Ovary (tissue), 9 donors: ENCODE data around the gene PLG. TPM values are rescaled to one million over a fixed set of nuclear protein-coding genes. Genes with fewer than 3 reads are reported as not detected.
"Not testable (repeated sequence)": the region's sequence is repeated elsewhere in the genome, so short reads cannot be mapped to it uniquely, and the experiment has no call there.

Experiments
- DNase-seq, 5 donors: peaks; one replicate each; pipeline ENCODE4 v3.0.0-alpha.2; 2019 to 2020
- H3K27ac ChIP-seq, 2 donors: fragments of 200-600 bp; one replicate each; pipeline versions ENCODE4 v1.5.1 to v1.8.0; 2019 to 2022
- H3K27me3 ChIP-seq: fragments of 200-600 bp; one replicate; pipeline ENCODE4 v1.8.0; 2022
- H3K36me3 ChIP-seq: fragments of 200-600 bp; sonication (generic); one replicate; pipeline ENCODE4 v1.5.1; 2019
- H3K4me1 ChIP-seq: one replicate; pipeline ENCODE4 v1.8.1; 2013; ENCODE audit warnings: mild to moderate bottlenecking, moderate library complexity; ENCODE audit not compliant: insufficient read depth
- H3K4me3 ChIP-seq: fragments of 200-600 bp; sonication (generic); one replicate; pipeline ENCODE4 v1.5.1; 2017
- H3K9me3 ChIP-seq, 2 donors: fragments of 200-600 bp in 1 of 2; sonication (generic) in 1 of 2; one replicate each; pipeline versions ENCODE4 v1.5.1 to v1.8.1; 2013 to 2019; ENCODE audit warnings: mild to moderate bottlenecking in 1 of 2, moderate library complexity in 1 of 2
- EP300 ChIP-seq: sonication (generic); formaldehyde crosslinking; IDR thresholded peaks from one replicate; pipeline ENCODE4 v1.6.1; 2017; ENCODE audit warnings: antibody characterized with exemption
- POLR2A ChIP-seq: fragments of 450-650 bp; IDR thresholded peaks from one replicate; pipeline ENCODE4 v1.6.1; 2017; ENCODE audit warnings: antibody characterized with exemption, mild to moderate bottlenecking, moderate library complexity
- WGBS, 3 donors: extraction: QIAGEN DNeasy Blood & Tissue Kit in 1 of 3; methylation state at CpG; one replicate each; pipeline versions ENCODE4 v1.1.5 to v1.1.7; 2013 to 2017; 5-methylcytosine and 5-hydroxymethylcytosine counted together
- intact Hi-C, 4 donors: fragments of 100-400 bp; cut with DNase I; formaldehyde crosslinking; loops; one replicate each; pipeline versions ENCODE4 v1.11.0 to v1.15.1; 2022 to 2023
- polyA plus RNA-seq, 2 donors: library from polyadenylated mRNA; stranded (reverse); fragments of 200-250 nt in 1 of 2; fragments of 350-450 nt in 1 of 2; fragmentation: Illumina TruSeq in 1 of 2; extraction: RNeasy Lipid Tissue Mini Kit (QIAGEN cat#74804) in 1 of 2; gene quantifications; one replicate each; pipeline ENCODE4 v1.2.3, GENCODE V29; 2013 to 2014
- total RNA-seq, 7 donors: library from RNA; depleted of rRNA in 2 of 7; stranded (reverse); fragments of >200 nt in 2 of 7; fragmentation: NEBNext Ultra II Directional in 3 of 7; extraction: Animal tissue kit (Norgen Biotek cat#: 25700) in 3 of 7; gene quantifications; one replicate each; pipeline versions ENCODE4 v1.1.0 to v1.2.4, GENCODE V29; 2016 to 2023
- TF ChIP-seq, protein P1 (sequence below), 3 donors: fragments of 450-650 bp in 2 of 3; fragments of 200-600 bp in 1 of 3; IDR thresholded peaks; one replicate each; pipeline versions ENCODE4 v1.5.1 to v1.8.0; 2016 to 2022; ENCODE audit warnings: antibody characterized with exemption in 3 of 3, mild to moderate bottlenecking in 1 of 3
- donor health status: DM: no; HTN: no; CAD: no; lungs with moderate emphysema.
- donor health status: DM: no; HTN: no; CAD: no.
- donor health status: Bipolar disorder and iron deficiency.
- donor health status: DM: yes; HTN: yes; CAD: no.
- donor health status: DM: no; HTN: no; CAD: no.
- donor health status: DM: yes; HTN: yes; CAD: no.

The PLG gene
- total and polyA plus RNA-seq, 9 donors: 0.11 to 1.4 (median 0.38) TPM; not detected in 4

DNA sequence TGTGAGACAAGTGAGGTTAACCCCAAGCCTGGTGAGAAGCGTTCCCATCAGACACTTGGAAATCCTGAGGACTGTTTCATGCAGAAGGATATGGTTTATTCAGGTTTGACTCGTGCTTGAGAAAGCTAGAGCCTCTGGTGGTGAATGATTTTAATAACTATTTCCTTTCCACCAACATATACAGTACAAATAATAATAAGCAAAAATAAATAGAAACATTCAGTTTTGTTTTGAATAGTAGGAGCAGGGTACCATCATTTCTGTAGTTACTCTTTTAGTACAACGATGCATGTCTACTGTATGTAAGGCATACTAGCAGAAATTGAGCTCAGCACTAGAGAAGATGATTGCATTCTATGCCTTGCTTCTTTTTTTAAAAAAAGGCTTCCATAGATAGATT is 33.5 kb downstream of the PLG start:
- Histone ChIP-seq H3K27me3 (no peaks in the 10 kb centered on the region), H3K27ac (no peak overlapping the region), H3K4me3 (no peak overlapping the region), H3K9me3 (no peaks in the 10 kb centered on the region), H3K4me1 (no peaks in the 10 kb centered on the region), H3K36me3 (no peaks in the 10 kb centered on the region)
- DNase-seq: no peak
- whole genome bisulfite sequencing, 3 donors: 58 to 59% (median 58%) methylated on average over 3 of the region's 3 CpGs
- intact Hi-C loops: loop anchor here in 1 of 4 donors (5.0 to 10.0 kb wide), 2 partner anchors 199 to 642 kb away; no protein-coding TSS in a partner anchor
- no peak for TF ChIP-seq EP300

DNA sequence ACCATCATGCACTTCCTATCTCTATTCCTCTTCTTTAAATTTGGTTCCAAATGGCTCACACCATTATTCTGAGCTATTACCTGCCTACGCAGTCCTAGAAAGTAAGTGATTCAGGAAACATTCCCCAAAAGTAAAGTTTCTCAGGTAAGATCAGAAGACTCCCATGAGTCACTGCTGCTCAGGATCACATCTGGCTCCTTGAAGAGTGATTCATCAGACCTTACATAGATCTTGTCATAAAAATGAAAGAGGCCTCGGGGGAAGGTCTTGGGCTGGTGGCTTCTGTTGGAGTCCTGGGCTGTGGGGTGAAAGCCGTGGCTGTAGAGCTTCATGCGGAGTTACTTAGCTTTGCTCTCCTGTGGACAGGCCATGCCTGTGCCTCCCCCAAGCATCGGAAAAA is 35.9 kb downstream of the PLG start:
- intact Hi-C loops: loop anchor here in 1 of 4 donors (5.0 to 10.0 kb wide), 2 partner anchors 197 to 639 kb away; no protein-coding TSS in a partner anchor
- no peaks in the 10 kb centered on the region for H3K27me3 ChIP-seq
- WGBS, 3 donors: 89 to 92% (median 91%) methylated on average over 5 of the region's 5 CpGs
- no peaks in the 10 kb centered on the region for H3K36me3 ChIP-seq
- no peak overlapping the region for H3K4me3 ChIP-seq
- TF ChIP-seq POLR2A (no peak), EP300 (no peak)
- TF ChIP-seq, protein P1, sequence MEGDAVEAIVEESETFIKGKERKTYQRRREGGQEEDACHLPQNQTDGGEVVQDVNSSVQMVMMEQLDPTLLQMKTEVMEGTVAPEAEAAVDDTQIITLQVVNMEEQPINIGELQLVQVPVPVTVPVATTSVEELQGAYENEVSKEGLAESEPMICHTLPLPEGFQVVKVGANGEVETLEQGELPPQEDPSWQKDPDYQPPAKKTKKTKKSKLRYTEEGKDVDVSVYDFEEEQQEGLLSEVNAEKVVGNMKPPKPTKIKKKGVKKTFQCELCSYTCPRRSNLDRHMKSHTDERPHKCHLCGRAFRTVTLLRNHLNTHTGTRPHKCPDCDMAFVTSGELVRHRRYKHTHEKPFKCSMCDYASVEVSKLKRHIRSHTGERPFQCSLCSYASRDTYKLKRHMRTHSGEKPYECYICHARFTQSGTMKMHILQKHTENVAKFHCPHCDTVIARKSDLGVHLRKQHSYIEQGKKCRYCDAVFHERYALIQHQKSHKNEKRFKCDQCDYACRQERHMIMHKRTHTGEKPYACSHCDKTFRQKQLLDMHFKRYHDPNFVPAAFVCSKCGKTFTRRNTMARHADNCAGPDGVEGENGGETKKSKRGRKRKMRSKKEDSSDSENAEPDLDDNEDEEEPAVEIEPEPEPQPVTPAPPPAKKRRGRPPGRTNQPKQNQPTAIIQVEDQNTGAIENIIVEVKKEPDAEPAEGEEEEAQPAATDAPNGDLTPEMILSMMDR (IDR thresholded peaks at IDR 0.05): no peak
- H3K4me1 ChIP-seq: no peaks in the 10 kb centered on the region
- no peak overlapping the region for H3K27ac ChIP-seq
- no peak for DNase-seq
- H3K9me3 ChIP-seq: no peaks in the 10 kb centered on the region

GRCh38 chr6:160739955-160740354 is 37.9 kb downstream of the PLG start:
- Histone ChIP-seq H3K4me1 (no peaks in the 10 kb centered on the region), H3K9me3 (no peaks in the 10 kb centered on the region), H3K27ac (no peak overlapping the region), H3K4me3 (no peak overlapping the region), H3K27me3 (no peaks in the 10 kb centered on the region), H3K36me3 (no peaks in the 10 kb centered on the region)
- DNase-seq: no peak
- no peak for TF ChIP-seq POLR2A
- TF ChIP-seq EP300: no peak
- TF ChIP-seq, protein P1 (IDR thresholded peaks at IDR 0.05): no peak
- intact Hi-C loops: loop anchor here in 1 of 4 donors (5.0 to 10.0 kb wide), 2 partner anchors 195 to 637 kb away; no protein-coding TSS in a partner anchor
- WGBS, 3 donors: 90 to 92% (median 91%) methylated on average over 6 of the region's 6 CpGs

DNA sequence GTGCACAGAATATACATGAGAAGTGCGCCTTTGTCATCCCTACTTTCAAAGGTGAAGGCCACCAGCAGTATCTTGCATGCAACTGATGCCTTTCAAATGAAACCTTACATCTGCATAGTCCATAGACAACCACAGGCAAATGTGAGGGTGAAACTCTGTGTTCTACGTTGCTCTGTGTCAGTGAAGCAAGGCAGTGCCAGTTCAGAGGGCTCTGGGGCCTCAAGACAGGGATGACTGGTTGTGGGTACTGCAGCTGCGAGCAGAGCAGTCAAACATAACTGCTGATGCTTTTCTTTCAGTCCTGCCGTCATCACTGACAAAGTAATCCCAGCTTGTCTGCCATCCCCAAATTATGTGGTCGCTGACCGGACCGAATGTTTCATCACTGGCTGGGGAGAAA is 39.0 kb downstream of the PLG start:
- DNase-seq, H3K27ac ChIP-seq, H3K4me1 ChIP-seq, intact Hi-C loops, H3K36me3 ChIP-seq, H3K9me3 ChIP-seq, H3K27me3 ChIP-seq, H3K4me3 ChIP-seq: not testable (repeated sequence)
- 84 to 90% (median 87%) methylated on average over 7 of the region's 7 CpGs for WGBS, 3 donors

DNA sequence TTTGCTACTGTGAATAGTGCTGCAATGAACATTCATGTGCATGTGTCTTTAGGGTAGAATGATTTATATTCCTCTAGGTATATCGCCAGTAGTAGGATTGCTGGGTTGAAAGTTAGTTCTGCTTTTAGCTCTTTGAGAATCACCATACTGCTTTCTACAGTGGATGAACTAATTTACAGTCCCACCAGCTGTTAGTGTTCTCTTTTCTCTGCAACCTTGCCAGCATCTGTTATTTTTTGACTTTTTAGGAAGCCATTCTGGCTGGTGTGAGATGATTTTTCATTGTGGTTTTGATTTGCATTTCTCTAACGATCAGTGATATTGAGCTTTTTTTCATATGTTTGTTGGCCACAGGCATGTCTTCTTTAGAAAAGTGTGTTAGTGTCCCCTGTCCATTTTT is 40.0 kb downstream of the PLG start:
- intact Hi-C loops: no loop called here
- Histone ChIP-seq H3K4me3 (no peak overlapping the region), H3K36me3 (no peaks in the 10 kb centered on the region), H3K4me1 (no peaks in the 10 kb centered on the region), H3K27me3 (no peaks in the 10 kb centered on the region), H3K9me3 (no peaks in the 10 kb centered on the region), H3K27ac (no peak overlapping the region)
- TF ChIP-seq, protein P1 (IDR thresholded peaks at IDR 0.05): no peak
- no peak for TF ChIP-seq EP300
- TF ChIP-seq POLR2A: no peak
- DNase-seq: no peak
- WGBS, 3 donors: 78 to 87% (median 85%) methylated on average over 2 of the region's 2 CpGs
